OCI-LY3 (cell line): ENCODE data around the gene IFI27.

ENCODE experiments used
- CTCF ChIP-seq: fragments of 200-600, 300-600 bp; sonication (generic); IDR thresholded peaks from 2 replicates; pipeline ENCODE4 v1.5.1; 2014; ENCODE audit warnings: antibody characterized with exemption, low read length, low read depth
- EZH2phosphoT487 ChIP-seq: fragments of 200-600 bp; shearing (Covaris generic); IDR thresholded peaks from 2 replicates; pipeline ENCODE4 v1.6.1; 2018; ENCODE audit warnings: antibody characterized with exemption, mixed run types, low read depth

- TF ChIP-seq CTCF = no peak
- no peak for TF ChIP-seq EZH2phosphoT487
Observed at GRCh38 chr14:94121485-94121884, 10.9 kb downstream of the IFI27 start.
